ENCODE data around the gene CYP46A1.

Gene CYP46A1

DNA sequence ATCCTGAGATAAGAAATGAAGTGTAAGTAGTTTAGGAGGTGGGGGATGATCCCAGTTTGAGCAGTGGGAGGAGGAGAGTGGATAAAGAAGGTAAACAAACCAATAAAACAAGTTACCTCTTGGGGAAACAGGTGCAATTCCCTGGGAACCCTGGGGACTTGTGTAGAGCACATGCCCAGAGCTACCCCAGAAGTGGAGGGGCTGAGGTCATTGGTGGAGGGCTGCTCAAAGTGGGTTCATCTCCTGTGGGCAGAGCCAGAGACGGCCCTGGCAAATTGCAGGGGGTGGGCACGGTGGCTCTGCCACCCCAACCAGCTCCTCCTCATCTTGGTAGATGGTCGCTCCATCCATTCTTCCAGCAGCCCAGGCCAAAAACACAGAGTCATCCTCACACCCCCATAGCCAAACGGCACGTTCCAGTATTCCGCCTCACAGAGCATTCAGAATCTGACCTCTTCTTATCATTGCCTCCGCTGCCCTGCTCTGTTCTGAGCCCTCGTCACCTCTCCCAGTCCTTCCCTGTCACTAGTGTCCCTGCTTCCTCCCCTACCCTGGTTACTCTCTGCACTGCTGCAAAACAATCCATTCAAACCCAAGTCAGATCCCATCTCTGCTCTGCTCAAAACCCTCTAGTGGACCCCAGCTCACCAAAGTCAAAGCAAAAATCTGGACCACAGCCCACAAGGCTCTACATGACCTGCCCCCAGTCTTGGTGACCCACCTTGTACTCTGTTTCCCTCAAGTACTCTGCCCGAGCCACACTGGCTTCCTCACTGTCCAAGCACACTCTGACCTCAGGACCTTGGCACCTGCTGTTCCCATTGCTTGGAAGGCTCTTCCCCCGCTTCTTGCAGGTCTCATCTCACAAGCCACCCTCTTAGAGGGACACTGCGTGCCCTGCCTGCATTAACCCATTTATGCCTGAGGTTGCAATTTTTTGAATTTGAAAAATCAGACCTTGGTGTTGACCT is 5.5 kb downstream of the CYP46A1 start:
- no peak for DNase-seq

DNA sequence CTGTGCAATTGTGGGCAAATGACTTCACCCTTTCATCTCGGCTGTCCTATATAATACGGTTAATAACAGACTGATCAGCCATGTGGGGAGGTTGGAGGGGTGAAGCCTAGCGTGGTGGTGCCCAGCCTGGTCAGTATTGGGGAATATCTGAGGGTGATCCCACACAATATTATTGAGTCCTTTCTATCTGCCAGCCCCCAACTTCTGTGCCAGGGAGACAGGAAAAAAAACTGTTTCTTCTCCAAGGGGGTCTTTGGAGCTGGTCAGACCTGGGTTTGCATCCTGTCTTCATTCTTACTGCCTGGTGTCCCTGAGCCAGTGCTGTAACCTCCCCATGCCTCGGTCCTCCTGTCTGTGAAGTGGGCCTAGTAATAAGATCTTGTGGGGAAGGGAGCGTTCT is 6.5 kb downstream of the CYP46A1 start:
- no peak for DNase-seq

DNA sequence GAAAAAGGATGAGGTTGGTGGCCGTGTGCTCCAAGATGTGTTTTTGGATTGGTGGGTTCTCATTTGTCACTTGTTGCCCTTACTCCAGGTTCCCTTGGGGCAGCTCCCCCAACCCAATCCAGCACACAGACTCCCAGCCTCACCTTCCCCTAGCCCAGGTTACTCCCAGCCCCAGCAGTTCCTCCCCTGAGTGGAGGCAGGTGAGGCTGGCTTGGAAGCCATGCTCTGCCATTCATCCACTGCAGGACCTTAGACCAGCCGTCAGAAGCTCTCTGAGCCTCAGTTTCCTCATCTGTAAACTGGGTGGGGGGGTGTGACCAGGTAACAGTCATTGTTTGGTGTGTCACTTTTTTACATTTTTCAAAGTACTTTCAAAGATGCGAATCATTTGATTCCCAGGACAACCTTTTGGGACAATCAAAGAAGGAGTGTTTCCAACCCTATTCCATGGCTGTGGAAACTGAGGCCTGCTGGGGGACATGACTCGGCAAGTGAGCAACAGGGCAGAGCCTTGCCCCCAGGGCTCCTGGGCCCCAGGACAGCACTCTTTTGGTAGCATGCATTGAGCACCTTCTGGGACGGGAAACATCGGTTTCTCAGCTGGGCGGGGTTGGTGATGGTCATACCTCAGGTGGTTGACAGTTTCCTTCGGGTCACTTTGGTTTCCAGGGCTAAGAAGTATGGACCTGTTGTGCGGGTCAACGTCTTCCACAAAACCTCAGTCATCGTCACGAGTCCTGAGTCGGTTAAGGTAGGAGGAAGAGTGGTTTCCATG is 7.2 kb downstream of the CYP46A1 start:
- DNase-seq = no peak

DNA sequence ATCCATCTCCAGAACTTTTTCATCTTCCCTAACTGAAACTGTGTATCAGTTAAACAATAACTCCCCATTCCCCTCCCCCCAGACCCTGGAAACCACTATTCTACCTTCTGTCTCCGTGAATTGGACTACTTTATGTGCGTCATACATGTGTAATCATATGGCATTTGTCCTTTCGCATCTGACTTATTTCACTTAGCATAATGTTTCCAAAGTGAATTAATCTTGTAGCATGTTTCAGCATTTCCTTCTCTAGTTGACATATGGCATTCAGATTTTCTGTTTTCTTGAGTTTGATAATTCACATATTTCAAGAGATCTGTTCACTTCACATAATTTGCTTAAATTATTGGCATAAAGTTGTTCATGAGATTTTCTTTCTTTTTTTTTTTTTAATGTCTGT is 9.8 kb downstream of the CYP46A1 start:
- no peak for DNase-seq

DNA sequence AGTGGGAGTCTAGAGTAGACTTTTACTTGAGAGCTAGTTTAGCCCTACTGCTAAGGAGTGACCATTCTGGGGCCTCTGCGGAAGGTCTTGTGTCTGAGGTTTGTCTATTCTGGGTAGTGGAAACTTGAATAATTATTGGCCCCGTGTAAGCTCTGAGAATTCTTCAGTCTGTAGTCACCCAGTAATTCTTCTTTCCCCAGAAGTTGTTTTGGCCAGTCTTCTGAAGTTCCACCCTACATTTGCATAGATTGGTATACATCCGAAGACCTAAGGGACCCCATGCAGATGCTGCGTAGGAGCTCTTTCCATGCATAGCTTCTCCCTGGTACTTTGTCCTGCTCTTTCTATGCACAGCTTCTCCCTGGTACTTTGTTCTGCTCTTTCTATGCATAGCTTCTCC is 12.8 kb downstream of the CYP46A1 start:
- no peak for DNase-seq

DNA sequence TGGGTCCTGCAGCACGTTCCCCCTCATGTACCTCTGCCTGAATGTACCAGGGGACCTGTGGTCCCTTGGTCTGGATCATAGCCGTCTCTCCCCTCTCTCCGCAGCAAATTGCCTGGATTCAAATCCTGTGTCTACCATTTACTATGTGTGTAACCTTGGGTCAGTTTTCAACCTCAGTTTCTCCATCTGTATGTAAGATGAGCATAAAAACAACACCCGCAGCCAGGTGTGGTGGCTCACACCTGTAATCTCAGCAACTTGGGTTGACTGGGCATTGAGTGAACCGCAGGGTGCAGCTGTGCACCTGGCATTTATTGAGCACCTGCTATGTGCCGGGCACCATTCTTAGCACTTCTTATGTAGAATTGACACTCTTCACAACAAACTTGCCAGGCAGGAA is 14.1 kb downstream of the CYP46A1 start:
- DNase-seq = no peak

DNA sequence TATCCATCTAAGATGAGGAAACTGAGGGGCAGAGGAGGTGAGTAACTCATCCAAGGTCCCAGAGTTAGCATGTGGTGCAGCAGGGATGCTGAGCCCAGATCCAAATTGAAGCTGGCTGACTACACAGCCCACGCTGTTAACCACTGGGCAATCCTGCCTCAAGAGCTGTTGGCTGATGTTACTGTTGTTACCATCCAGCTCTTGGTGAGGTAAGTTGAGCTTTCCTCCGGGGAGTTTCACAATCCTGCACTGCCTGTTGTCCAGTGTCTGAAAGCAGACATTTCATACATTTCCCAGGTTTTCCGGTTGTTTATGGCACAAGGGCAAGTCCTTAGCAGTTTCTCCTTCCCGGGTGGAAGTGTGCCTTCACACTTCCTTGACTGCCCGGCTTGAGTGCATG is 14.5 kb downstream of the CYP46A1 start:
- DNase-seq = no peak

DNA sequence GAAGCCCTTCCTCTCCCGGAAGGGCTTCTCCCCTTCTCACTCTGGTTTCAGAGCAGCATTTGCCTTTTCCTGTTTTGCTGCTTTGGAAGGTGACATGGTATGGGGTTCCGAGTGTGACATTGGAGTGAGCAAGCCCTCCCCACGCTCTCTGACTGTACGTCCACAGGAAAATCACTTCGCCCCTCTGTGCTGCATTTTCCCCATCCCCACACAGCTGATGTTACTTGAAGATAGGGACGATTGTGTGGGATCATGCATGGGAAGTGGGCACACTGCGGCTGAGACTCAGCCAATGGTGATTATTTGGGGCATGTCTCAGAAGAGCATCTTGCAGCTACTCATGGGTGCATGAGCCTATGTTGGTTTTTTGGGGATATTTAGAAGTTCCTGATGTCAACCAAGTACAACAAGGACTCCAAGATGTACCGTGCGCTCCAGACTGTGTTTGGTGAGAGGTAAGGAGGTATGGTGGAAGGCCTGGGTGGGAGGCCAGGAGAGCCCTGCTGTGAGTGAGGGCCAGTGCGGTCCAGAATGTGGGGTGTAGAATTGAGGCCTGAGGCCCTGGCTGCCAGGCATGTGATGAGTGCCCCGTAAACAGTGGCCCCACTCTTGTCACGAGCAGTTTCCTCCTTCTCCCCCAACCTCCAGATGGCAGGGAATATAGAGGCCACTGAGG is 15.1 kb downstream of the CYP46A1 start:
- DNase-seq = no peak

DNA sequence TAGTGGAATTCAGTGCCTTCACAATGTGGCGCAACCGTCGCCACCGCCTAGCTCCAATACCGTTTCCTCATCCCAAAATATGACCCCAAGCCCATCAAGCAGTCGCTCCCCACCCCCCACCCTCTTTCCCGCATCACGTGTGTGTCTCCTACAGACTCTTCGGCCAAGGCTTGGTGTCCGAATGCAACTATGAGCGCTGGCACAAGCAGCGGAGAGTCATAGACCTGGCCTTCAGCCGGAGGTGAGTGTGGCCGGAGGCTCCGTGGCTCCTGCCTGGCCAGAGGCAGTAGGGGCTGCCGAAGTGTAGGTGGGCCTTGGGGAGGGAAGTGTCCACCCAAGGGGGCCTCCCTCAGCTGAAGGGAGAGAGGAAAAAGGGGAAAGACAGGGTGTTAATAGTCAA is 15.8 kb downstream of the CYP46A1 start:
- no peak for DNase-seq

DNA sequence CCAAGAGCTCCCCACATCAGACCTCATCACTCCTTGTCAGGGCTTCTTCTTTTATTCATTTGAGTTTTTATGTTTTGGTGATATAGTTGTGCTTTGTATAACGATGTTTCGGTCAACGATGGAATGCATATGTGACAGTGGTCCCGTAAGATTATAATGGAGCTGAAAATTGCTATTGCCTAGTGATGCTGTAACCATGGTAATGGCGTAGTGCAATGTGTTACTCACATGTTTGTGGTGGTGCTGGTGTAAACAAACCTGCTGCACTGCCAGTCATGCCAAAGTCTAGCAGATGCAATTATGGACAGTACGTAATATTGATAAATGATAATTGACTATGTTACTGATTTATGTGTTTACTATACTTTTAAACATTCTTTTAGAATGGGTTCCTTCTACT is 16.3 kb downstream of the CYP46A1 start:
- DNase-seq = no peak

DNA sequence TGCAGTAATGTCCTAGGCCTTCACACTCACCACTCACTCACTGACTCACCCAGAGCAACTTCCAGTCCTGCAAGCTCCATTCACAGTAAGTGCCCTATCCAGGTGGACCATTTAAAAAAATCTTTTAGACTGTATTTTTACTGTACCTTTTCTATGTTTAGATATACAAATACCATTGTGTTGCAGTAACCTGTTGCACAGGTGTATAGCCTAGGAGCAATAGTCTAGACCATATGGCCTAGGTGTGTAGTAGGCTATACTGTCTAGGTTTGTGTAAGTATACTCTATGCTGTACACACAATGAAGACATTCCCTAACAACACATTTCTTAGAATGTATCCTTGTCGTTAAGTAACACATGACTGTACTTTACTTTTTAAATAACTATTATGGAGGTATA is 17.2 kb downstream of the CYP46A1 start:
- no peak for DNase-seq

DNA sequence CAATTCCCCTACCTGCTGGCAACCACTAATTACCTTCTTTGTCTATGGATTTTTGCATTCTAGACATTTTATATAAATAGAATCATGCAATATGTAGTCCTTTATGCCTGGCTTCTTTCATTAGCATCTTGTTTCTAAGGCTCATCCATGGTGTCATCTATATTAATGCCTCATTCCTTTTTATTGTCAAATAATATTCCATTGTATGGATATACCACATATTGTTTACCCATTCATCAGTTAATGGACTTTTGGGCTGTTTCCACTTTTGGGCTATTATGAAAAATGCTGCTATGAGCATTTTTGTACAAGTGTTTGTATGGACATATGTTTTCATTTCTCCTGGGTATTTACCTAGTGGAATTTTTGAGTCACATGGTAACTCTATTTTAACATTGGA is 18.0 kb downstream of the CYP46A1 start:
- no peak for DNase-seq

DNA sequence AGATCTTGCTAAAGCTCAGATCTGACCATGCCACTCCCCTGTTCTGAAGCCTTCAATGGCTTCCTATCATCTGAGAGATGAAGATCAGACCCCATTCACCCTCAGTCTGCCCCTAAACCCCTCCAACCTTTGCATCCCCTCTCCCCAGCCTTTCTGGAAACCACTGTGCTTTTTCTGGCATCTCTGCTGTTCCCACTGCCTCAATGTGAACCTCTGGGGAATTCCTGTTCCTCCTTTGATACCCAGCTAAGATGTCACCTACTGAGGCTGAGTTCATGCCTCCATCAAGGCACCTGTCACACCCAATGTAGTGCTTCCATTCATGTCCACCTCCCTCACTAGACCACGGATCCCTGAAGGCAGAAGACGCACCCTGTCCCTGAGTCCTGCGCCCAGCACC is 19.3 kb downstream of the CYP46A1 start:
- no peak for DNase-seq

DNA sequence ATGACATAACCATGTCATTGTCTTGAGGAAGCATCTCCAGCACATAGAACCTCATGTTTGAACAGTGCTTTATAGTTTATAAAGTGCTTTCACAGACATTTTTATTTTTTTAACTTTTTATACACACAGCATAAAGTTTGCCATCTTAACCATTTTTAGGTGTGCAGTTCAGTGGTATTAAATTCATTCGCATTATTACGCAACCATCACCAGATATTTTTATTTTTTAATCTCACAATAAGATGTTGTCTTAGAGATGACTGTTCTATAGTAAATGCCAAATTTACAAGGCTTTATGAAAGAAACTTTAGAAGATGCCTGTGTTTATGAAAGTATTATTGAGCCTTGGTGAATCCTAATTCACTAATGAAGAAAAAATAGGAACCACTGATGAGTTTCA is 19.9 kb downstream of the CYP46A1 start:
- no peak for DNase-seq

DNA sequence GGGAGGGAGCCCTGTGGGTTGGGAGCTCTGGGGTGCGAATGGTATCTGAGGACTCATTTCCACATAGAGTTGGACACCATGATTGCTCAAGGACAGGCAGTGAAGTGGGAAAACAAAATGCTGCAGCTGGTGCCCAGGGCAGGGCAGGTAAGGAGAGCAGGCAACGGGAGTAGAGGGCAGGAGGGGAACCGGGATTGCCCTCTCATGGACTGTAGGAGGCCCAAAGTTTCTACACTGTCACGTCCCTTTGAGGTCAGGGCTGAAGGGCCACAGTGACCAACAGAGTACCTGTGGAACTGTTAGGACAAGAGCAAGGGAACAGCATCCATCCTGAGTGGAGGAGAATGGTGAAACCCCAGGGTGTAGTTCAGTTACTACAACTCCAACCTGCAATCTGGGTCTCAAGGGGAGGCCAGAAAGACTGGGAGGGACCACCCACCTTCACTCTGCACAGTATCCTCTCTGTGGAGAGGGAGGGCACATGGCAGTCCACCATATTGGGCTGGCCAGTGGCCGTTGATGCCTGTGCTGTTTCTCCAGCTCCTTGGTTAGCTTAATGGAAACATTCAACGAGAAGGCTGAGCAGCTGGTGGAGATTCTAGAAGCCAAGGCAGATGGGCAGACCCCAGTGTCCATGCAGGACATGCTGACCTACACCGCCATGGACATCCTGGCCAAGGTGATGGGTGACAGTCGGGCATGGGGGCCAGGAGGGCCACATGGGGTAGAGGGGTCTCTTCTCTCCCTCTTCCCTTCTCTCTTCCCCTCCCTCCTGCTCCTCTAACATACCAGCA is 22.2 kb downstream of the CYP46A1 start:
- DNase-seq = no peak

DNA sequence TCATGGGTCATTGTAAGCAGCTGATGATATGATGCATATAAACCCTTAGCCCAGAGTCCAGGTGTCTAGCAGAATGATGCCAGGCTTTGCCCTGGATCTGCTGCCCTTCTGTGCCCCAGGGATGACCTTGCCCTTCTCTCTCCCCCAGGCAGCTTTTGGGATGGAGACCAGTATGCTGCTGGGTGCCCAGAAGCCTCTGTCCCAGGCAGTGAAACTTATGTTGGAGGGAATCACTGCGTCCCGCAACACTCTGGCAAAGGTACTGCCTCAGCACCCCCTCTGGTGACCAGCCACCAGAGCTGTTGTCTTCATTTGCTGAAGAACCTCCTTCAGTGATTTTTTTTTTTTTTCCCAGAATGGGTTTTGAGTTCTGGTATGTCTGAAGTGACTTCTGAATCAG is 23.3 kb downstream of the CYP46A1 start:
- no peak for DNase-seq

DNA sequence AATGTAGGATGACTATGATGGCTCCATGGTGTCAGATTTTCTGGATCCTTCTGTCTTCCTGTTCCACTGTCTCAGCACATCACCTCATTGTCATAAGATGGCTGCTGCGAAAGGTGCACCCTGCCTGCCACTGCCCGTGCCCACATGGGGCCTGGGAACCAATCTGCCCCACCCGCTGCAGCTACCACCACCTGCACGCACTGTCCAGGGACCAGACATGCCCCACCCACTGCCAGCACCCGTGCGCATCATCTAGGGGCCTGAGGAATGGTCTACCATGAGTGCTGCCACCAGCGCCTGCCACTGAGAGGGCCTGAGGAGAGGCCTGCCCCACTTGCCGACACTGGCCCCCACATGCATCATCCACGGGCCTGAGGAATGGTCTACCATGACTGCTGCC is 23.8 kb downstream of the CYP46A1 start:
- DNase-seq = no peak

DNA sequence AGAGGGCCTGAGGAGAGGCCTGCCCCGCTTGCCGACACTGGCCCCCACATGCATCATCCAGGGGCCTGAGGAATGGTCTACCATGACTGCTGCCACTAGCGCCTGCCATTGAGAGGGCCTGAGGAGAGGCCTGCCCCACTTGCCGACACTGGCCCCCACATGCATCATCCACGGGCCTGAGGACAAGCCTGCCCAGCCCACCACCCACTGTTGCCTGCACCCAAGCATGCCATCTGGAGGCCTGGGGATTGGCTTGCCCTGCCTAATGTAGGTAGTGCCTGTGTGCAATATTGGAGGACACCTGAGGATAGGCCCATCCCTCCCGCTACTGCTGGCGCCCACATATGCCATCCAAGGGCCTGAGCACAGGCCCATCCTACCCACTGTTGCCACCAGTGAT is 24.4 kb downstream of the CYP46A1 start:
- no peak for DNase-seq

DNA sequence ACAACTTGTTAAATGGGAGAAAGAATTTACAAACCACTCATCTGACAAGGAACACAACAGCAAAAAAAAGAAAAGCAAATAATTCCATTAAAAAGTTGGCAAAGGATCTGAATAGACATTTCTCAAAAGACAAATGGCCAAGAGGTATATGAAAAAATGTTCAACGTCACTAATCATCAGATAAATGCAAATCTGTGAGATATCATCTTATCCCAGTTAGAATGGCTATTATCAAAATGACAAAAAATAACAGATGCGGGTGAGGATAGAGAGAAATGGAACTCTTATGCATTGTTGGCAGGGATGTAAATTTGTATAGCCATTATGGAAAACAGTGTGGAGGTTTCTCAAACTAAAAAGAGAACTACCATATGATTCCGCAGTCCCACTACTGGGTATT is 29.9 kb downstream of the CYP46A1 start:
- DNase-seq = no peak

DNA sequence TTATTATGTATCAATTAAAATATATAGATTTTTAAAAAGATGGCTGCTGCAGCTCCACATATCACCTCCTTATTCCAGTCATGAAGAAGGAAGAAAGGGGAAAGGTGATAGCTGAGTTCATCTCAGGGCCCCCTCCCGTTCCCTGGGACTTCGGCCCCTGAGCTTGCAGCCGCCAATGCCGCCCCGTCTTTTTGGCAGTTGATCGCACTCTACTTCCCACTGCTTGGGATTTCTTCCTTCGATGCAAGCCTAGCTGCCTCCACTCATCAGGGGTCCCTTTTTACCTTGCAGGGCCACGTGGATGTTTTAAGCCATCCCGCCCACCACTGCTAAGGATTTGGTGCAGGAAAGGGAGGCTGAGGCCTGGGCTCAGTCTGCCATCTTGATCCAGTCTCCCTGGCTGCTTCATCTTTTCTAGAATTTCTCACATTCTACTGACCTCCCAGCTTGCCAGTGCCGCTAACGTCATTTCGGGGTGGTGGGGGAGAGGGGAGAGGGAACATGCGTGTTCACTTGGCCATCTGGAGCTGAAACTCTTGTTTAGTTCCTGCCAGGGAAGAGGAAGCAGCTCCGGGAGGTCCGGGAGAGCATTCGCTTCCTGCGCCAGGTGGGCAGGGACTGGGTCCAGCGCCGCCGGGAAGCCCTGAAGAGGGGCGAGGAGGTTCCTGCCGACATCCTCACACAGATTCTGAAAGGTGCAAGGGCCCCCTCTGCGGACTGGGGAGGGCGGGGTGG is 31.3 kb downstream of the CYP46A1 start:
- DNase-seq = no peak

DNA sequence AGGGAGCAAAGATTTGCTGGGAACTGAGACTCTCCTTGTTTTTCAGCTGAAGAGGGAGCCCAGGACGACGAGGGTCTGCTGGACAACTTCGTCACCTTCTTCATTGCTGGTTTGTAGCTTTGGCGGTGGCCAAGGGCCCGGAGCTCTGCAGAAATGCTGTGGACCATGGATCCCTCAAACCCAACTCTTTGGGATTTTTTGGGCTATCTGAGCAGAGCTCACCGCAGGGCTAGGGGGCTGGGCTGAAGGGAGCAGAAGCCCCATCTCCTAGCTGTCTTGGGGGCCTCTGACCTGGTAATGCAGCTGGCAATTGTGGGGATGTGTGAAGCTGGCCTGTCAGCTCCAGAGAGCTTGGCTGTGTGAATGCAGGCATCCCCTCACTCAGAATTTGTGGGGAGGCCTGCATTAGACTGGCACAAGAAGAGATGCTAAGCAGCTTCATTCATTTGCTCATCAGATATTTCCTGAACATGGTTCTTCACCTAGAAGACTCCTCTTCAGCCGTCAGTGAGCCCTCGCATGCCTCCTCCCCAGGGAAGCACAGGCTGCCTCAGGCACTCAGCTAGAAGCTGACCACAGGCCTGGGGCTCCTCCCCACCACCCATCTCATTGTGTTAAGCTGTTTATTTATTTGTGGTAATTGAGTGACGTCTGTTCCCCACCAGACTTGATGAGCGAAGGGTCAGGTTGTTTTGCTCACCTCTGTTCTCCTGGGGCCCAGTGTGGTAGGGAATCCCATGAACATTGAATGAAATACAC is 32.2 kb downstream of the CYP46A1 start:
- no peak for DNase-seq

All from NCI-H2171 (cell line).